Measurements from ENCODE around the gene CAPN2.
"Not testable (repeated sequence)": the region's sequence is repeated elsewhere in the genome, so short reads cannot be mapped to it uniquely, and the experiment has no call there.

The CAPN2 gene

GRCh38 chr1:223717123-223717522 is 4.8 kb downstream of the CAPN2 start:
- no peak for DNase-seq

DNA sequence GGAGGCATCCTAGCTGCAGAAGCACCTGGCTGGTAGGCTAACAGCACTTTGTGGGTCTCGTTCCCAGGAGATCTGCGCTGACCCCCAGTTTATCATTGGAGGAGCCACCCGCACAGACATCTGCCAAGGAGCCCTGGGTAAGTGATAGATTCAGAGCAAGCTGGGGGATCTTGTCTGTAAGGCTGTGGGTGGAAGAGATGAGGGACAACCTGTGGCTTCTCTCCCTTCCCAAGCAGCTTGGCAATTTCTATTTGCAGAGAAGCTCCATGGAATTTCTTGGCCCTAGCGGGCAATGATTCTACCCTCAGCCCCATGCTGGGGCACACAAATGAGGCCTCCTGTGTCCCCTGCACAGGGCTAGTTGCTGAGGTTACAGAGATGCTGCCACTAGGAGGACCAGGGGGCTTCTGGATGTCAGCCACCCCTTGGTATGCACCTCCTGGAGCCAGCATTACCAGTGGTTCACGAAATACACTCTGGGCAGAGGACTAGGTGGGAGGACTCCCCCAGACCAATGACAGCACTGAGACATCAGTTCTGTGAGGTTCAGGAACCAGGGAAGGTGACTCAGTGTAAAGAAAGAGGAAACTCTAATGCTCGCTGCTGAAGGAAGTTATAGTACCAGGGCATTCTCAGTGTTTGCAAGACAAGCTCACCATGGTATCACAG is 5.5 kb downstream of the CAPN2 start:
- peak in 1 of 2 experiments; percentile 26 for DNase-seq

GRCh38 chr1:223718850-223719249 is 6.5 kb downstream of the CAPN2 start:
- no peak for DNase-seq

DNA sequence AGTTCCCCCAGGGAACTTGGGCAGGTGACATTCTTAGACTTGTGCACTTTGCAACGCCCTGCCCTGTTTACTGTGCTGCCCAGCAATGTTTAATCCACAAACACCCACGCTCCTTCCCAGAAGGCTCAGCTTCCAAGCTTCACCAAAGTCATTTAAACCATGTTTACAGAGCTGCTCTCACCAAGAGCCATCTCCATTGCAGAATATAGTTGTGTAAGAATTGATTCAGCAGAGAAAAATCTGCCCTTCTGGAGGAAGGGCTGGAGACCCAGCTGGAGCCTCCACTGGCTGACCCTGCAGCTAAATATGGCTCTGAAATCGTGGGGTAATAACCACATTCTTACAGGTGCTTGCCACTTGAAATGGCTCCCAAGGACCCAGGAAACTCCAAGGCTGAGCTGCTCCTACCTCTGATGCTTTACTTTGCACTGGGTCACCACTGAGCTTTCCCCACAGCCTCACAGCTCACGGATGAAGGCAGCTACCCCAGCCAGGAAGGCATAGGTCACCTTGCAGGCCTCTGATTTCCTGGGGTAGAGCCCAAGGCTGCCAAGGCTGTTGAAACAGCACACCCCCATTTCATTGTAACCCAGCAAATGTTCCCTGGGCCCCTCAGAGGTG is 8.7 kb downstream of the CAPN2 start:
- no peak for DNase-seq

DNA sequence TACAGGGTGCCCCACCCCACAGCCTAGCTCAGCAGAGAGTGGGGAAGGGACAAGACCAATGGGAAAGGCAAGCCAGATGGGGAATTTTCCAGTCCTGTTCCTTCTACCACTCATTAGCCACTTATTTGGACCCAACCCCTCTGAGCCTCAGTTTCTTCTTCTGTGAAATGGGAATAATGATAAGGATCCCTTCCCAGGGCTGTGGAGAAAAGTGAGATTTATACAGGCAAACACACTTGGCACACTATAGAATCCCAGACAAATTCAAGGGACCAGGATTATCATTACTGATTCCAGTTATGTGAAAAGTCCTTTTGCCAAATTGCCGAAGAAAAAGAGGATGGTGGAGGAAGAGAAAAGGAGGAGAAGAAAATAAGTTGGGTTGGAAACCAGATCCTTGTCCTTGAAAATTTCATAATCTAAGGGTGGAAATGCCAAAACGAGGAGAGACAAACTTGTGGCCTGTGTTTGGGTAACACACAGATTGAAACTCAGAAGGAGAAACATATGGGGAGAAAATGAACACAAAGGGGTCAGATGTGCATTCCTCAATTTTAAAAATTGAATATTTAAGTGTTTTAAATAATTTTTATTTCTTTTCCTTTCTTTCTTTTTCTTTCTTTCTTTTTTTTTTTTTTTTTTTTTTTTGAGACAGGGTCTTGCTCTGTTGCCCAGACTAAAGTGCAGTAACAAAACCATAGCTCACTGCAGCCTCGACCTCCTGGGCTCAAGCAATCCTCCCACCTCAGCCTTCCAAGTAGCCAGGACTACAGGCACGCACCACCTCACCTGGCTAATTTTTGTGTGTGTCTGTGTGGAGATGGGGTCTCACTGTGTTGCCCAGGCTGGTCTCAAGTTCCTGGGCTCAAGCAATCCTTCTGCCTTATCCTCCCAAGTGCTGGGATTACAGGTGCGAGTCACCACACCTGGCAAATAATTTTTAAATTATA is 9.6 kb downstream of the CAPN2 start:
- DNase-seq = no peak

DNA sequence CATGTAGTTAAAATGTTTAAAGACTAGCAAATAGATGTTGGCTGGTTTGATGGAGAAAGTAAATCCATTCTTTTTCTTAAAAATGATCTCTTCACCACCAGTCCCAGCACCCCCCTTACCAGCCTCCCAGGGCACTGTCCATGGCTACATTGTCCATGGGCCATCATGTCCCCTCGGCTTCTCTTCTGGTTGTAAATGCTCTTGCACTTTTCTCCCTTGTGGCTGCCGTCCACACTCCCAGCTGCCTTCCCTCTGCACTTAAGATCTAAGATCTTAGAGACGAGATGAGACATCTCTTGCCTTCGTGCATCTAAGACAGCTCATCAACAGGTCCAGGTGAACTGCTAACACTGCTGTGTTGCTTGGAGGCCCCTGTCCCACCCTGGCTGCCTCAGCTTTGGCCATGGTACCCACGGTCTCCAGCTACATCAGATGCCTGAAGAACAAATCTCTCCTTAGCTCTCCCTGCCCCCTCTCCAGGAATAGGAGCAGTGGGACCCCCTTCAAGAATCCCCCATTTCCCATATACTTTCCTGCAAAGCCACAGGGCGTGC is 11.1 kb downstream of the CAPN2 start:
- no peak for DNase-seq

GRCh38 chr1:223724376-223724775 is 12.0 kb downstream of the CAPN2 start:
- no peak for DNase-seq

DNA sequence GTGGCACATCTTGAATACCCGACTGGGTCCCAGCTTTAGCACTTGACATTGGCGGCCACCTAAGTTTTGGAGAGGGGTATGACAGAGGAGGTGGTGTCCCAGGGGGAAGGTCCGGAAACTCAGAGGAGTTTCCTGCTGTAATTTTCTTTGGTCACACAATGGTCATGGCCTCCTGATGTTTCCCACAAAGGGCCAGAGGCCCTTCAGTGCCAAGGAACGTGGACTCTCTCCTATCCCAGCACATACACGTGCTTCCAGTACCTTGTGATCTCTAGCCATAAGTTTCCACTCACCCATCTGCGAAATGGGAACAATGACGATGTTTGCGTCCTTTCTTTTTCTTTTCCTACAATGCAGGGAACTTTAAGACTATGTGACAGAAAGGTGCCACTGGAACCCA is 13.2 kb downstream of the CAPN2 start:
- no peak for DNase-seq

DNA sequence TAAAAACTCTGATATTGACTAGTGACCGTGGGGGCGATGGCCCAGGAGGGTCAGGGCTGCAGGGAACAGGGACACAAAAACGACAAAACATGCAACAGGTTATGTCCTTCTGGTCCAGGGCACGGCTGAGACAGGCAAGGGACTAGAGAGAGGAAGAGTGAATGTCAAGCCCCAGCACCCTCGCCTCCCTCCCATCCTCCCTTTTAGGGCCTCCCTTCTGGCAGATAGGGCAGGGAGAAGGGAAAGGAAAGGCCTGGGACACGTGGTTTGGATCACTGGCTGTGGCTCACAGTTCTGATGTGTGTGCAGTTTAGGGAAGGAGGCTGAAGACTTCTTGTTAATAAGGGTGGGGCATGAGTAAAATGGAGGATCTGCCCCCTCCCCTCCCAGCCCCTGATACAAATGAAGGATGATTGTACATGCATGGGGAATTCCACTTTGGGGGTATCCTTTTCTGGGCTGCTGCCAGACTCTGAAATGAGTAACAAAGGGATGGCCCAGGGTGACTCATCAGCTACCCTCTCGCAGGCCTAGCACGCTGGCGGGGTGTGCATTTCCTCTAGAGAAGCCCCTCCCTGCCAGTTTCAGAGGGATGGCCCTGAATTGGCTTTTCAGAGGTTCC is 14.2 kb downstream of the CAPN2 start:
- peak; percentile 75 to 95 for DNase-seq

- DNase-seq = no peak
Measured at GRCh38 chr1:223727541-223727940, 15.2 kb downstream of the CAPN2 start.

DNA sequence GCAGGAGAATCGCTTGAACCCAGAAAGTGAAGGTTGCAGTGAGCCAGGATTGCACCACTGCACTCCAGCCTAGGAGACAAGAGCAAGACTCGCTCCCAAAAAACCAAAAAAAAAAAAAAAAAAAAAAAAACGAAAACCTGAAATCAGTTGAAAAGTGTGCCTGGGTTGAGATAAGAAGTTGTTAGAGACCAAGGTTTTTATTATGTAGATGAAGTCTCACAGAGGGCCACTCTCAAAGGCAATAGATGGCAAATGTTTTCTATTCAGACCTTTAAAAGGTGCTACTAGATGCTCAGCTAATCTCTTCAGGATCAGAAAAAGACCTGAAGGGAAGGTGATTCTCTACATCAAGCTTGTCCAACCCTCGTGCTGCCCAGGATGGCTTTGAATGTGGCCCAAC is 17.6 kb downstream of the CAPN2 start:
- no peak for DNase-seq

DNA sequence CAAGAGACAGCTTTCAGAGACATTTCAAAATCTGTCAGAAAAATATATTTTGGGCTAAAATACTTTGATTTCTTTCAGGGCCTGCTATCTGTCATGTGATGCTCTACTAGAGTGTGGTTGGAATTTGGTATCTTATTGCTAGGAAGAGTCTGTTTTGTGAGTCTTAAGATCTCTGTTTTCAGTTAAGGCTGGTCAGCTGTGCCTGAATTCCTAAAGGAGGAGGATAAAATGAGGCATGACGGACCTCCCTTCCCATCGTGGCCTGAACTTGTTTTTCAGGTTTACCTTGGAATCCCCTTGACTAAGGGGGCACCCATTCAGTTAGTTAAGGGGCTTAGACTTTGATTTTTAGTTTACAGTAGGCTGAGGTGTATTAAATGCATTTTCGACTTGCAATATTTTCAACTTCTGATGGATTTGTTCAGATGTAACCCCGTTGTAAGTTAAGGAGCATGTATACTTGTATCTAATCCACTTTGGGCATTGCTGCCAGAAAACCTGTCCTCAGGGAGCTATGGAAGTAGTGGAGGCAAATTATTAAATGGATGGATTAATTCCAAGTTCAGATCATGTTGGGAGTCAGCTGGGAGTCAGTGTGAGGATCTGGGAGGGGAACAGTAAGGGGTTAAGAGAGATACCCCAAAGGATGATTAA is 18.3 kb downstream of the CAPN2 start:
- no peak for DNase-seq

- no peak for DNase-seq
Measured at GRCh38 chr1:223731133-223731770, 18.9 kb downstream of the CAPN2 start.

- DNase-seq = no peak
Measured at GRCh38 chr1:223732993-223733798, 20.9 kb downstream of the CAPN2 start.

GRCh38 chr1:223733898-223734852 is 21.8 kb downstream of the CAPN2 start:
- no peak for DNase-seq

DNA sequence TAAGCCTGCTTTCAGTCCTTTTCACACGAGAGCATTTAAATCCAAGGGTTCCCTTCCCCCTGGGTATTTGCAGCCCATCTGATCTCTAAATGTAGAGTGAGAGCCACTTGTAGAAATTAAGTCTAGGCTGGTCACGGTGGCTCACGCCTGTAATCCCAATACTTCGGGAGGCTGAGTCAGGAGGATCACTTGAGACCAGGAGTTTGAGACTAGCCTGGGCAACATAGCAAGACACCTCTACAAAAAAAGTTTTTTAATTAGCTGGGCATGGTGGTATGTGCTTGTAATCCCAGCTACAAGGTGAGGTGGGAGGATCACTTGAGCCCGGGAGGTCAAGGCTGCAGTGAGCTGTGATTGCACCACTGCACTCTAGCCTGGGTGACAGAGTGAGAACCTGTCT is 24.3 kb downstream of the CAPN2 start:
- DNase-seq = not testable (repeated sequence)

DNA sequence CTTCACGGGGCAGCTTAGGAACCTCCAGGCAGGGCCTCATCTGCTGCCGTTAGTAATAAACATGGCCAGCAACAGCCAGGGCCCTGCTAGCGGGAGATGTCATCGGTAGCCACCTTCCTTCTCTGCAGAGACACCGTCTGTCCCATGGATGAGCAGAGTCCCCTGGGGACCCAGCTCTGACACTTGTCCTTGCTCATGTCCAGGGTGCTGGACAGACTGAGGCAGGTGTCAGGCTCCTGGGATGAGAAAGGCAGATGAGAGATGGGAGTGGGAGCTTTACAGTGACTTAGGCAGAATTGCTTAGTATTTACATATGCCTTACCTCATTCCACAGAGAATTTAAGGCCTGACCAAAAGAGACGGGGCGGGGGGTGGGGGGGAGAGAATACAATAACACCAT is 25.0 kb downstream of the CAPN2 start:
- DNase-seq = no peak

DNA sequence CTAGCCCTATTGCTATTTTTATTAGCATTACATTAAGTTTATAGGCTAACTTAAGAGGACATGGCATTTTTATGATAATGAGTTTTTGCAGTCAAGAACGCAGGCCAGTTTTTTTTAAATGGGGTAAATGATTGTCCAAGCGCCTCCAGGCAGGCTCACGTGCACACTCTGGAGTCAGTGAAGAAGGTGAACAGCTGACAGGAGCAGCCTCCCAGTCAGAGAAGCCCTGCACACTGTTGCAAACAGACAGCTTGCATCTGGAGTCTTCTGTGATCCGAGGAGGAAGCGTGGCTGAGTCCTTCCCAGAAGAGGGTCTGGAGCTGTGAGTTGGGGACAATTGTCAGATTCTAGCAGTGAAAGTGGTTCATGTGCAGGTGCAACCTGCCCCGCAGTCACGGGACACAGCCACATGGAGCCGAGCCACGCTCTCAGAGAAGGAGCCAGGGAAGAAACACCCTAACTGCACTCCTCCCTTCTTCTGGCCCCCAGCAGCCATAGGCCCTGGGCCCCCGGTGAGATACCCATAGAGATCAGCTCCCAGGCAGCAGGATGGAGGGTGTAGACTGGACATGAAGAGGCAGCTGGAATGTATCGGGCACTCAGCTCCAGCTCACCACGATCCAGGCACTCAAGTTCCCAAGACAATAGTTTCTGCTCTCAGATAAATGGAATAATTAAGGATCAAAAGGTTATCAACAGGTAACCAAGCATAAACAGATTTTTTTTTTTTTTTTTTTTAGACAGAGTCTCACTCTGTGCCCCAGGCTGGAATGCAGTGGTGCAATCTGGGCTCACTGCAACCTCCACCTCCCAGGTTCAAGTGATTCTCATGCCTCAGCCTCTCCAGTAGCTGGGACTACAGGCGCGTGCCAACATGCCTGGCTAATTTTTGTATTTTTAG is 26.4 kb downstream of the CAPN2 start:
- DNase-seq = no peak

Data from stimulated activated CD4-positive, alpha-beta T cell treated with anti-CD3 and anti-CD28 coated beads, Interleukin-4, amount 100 ng/mL, for 4 hours (primary cell).